ENCODE results near the gene SLN.

SLN gene

GRCh38 chr11:107682171-107682570 is 29.7 kb downstream of the SLN start:
- DNase-seq: no peak

GRCh38 chr11:107679255-107680024 is 32.4 kb downstream of the SLN start:
- no peak for DNase-seq

- no peak for DNase-seq
Measured at GRCh38 chr11:107678632-107678971, 33.3 kb downstream of the SLN start.

- no peak for DNase-seq
Measured at GRCh38 chr11:107677924-107678631, 33.8 kb downstream of the SLN start.

GRCh38 chr11:107676336-107677057 is 35.4 kb downstream of the SLN start:
- no peak for DNase-seq

- DNase-seq: no peak
Measured at GRCh38 chr11:107675902-107676301, 36.0 kb downstream of the SLN start.

GRCh38 chr11:107669893-107670601 is 41.8 kb downstream of the SLN start:
- DNase-seq: no peak

GRCh38 chr11:107669191-107669740 is 42.6 kb downstream of the SLN start:
- no peak for DNase-seq

- DNase-seq: no peak
Measured at GRCh38 chr11:107666911-107667613, 44.8 kb downstream of the SLN start.

- DNase-seq: no peak
Measured at GRCh38 chr11:107665018-107665417, 46.8 kb downstream of the SLN start.

GRCh38 chr11:107661656-107662055 is 50.2 kb downstream of the SLN start:
- no peak for DNase-seq

- no peak for DNase-seq
Measured at GRCh38 chr11:107660066-107660465, 51.8 kb downstream of the SLN start.

- no peak for DNase-seq
Measured at GRCh38 chr11:107659310-107659709, 52.5 kb downstream of the SLN start.
